Upper lobe of right lung (tissue), 1 donor: Measurements from ENCODE around the gene TEKT5. TPM values are rescaled to one million over a fixed set of nuclear protein-coding genes. Genes with fewer than 3 reads are reported as not detected.
A peak's percentile ranks its signal among the peaks of the same experiment; 100 is the strongest.

Experiments used
- ATAC-seq: fragments of 200-7000 bp; cut with Tn5 transposase; one replicate; pipeline ENCODE4 v1.9.1; 2020; ENCODE audit warnings: mild to moderate bottlenecking, moderate library complexity
- DNase-seq: peaks from one replicate; pipeline ENCODE4 v3.0.0-alpha.2; 2020
- H3K27ac ChIP-seq: fragments of 200-600 bp; one replicate; pipeline ENCODE4 v1.8.0; 2022
- H3K27me3 ChIP-seq: fragments of 200-600 bp; one replicate; pipeline ENCODE4 v1.8.0; 2022; ENCODE audit warnings: mild to moderate bottlenecking
- H3K36me3 ChIP-seq: fragments of 200-600 bp; one replicate; pipeline ENCODE4 v1.8.0; 2022
- H3K4me1 ChIP-seq: fragments of 200-600 bp; one replicate; pipeline ENCODE4 v1.8.0; 2022
- H3K4me3 ChIP-seq: fragments of 200-600 bp; one replicate; pipeline ENCODE4 v1.8.0; 2022; ENCODE audit warnings: mild to moderate bottlenecking
- H3K9me3 ChIP-seq: fragments of 200-600 bp; one replicate; pipeline ENCODE4 v1.8.0; 2022
- intact Hi-C: fragments of 100-400 bp; cut with DNase I; formaldehyde crosslinking; loops from one replicate; pipeline ENCODE4 v1.11.0; 2022
- total RNA-seq: library from RNA; stranded (reverse); fragmentation: NEBNext Ultra II Directional; extraction: Animal tissue kit (Norgen Biotek cat#: 25700); gene quantifications from one replicate; pipeline ENCODE4 v1.2.1, GENCODE V29; 2021
- TF ChIP-seq, protein P1 (sequence below): fragments of 200-600 bp; IDR thresholded peaks from one replicate; pipeline ENCODE4 v1.8.0; 2022; ENCODE audit warnings: antibody characterized with exemption
- donor health status: DM: no; HTN: yes; CAD: no; lungs with severe emphysema.

TEKT5 gene
- total RNA-seq, 1 donor from 2014 or later = not detected

GRCh38 chr16:10668322-10669045 is 26.2 kb downstream of the TEKT5 start:
- H3K4me3 ChIP-seq = no peak overlapping the region
- TF ChIP-seq, protein P1, sequence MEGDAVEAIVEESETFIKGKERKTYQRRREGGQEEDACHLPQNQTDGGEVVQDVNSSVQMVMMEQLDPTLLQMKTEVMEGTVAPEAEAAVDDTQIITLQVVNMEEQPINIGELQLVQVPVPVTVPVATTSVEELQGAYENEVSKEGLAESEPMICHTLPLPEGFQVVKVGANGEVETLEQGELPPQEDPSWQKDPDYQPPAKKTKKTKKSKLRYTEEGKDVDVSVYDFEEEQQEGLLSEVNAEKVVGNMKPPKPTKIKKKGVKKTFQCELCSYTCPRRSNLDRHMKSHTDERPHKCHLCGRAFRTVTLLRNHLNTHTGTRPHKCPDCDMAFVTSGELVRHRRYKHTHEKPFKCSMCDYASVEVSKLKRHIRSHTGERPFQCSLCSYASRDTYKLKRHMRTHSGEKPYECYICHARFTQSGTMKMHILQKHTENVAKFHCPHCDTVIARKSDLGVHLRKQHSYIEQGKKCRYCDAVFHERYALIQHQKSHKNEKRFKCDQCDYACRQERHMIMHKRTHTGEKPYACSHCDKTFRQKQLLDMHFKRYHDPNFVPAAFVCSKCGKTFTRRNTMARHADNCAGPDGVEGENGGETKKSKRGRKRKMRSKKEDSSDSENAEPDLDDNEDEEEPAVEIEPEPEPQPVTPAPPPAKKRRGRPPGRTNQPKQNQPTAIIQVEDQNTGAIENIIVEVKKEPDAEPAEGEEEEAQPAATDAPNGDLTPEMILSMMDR = peak; percentile 58
- no peaks in the 10 kb centered on the region for H3K36me3 ChIP-seq
- H3K27me3 ChIP-seq = no peaks in the 10 kb centered on the region
- no peak overlapping the region for H3K27ac ChIP-seq
- no peaks in the 10 kb centered on the region for H3K4me1 ChIP-seq
- intact Hi-C loops = no loop called here
- DNase-seq (no peak), ATAC-seq (peak; percentile 88)
- no peaks in the 10 kb centered on the region for H3K9me3 ChIP-seq

DNA sequence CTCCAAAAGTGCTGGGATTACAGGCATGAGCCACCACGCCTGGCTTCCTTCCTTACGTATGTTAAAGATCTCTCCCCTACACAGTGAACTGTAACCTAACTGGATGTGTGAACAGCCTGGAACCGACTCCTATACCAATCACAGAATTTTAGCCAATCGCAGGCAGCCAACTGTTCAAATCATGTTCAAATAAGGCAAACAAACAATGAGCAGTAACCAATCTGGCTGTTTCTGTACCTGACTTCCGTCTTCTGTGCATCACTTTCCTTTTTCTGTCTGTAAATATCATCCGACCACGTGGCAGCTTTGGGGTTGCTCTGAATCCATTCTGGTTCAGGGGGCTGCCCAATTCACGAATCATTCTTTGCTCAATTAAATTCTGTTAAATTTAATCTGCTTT is 27.5 kb downstream of the TEKT5 start:
- Histone ChIP-seq H3K9me3 (no peaks in the 10 kb centered on the region), H3K36me3 (no peaks in the 10 kb centered on the region), H3K4me3 (no peak overlapping the region), H3K27ac (no peak overlapping the region), H3K4me1 (no peaks in the 10 kb centered on the region), H3K27me3 (no peaks in the 10 kb centered on the region)
- DNase-seq (no peak), ATAC-seq (no peak)
- intact Hi-C loops = no loop called here
- TF ChIP-seq, protein P1 = no peak

DNA sequence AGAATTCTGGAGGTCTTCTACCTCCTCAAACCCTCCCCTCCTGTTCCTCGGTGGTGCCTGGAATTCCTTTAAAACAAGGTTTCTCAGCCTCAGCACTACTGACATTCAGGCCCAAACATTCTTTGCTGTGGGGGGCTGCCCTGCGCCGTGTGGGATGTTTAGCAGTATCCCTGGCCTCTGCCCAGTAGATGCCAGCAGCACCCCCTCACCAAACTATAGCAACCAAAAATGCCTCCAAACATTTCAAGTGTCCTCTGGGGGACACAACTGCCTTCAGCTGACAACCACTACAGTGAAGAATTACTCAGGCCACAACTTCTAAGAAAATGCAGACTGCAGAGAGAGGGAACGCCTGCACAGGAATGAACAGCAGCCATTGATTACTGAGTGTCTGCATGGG is 28.4 kb downstream of the TEKT5 start:
- no peak for DNase-seq
- Histone ChIP-seq H3K27ac (no peak overlapping the region), H3K27me3 (no peaks in the 10 kb centered on the region), H3K4me3 (no peak overlapping the region), H3K9me3 (no peaks in the 10 kb centered on the region), H3K4me1 (no peaks in the 10 kb centered on the region), H3K36me3 (no peaks in the 10 kb centered on the region)
- TF ChIP-seq, protein P1 = no peak
- no peak for ATAC-seq
- intact Hi-C loops = no loop called here

DNA sequence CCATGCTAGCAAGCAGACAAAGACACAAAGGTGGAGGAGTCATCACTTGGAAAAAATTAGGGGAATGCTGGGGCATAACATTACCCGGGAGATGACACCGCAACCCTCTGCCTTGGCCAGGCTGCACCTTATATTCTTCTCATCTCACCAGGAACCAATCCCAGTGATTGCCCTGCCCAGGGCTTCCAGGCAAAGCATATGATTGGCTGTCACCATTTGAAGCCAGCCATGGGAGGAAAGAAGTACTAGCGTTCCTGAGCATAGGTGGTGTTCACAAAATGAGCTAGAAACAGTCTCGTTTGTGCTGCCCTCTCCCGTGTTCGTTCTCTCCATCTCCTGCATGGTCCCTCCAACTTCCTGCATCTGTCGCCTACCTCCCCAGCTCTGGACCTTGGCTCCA is 29.6 kb downstream of the TEKT5 start:
- Histone ChIP-seq H3K27me3 (no peaks in the 10 kb centered on the region), H3K36me3 (no peaks in the 10 kb centered on the region), H3K4me3 (no peak overlapping the region), H3K27ac (no peak overlapping the region), H3K9me3 (no peaks in the 10 kb centered on the region), H3K4me1 (no peaks in the 10 kb centered on the region)
- no peak for ATAC-seq
- TF ChIP-seq, protein P1 = no peak
- intact Hi-C loops = no loop called here
- DNase-seq = no peak

DNA sequence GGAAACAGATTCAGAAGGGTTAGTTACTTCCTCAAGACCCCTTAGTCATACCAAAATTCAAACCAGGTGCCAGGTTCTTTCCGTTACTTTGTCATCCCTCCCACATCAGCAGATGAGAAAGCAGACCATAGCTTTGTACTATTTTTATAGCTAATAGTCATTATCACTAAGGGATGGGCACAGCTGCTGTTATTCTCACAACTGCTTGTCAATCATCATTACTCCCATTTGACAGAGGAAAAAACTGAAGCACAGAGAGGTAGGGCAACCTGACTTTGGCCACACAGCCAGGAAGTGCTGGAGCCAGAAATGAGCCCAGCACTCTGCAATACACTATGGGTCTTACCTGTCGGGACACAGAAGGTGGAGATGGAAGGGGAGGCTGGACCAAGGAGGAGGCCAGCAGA is 30.0 kb downstream of the TEKT5 start:
- TF ChIP-seq, protein P1 = no peak
- Histone ChIP-seq H3K9me3 (no peaks in the 10 kb centered on the region), H3K4me3 (no peak overlapping the region), H3K27me3 (no peaks in the 10 kb centered on the region), H3K27ac (no peak overlapping the region), H3K36me3 (no peaks in the 10 kb centered on the region), H3K4me1 (no peaks in the 10 kb centered on the region)
- intact Hi-C loops = no loop called here
- no peak for DNase-seq
- no peak for ATAC-seq

DNA sequence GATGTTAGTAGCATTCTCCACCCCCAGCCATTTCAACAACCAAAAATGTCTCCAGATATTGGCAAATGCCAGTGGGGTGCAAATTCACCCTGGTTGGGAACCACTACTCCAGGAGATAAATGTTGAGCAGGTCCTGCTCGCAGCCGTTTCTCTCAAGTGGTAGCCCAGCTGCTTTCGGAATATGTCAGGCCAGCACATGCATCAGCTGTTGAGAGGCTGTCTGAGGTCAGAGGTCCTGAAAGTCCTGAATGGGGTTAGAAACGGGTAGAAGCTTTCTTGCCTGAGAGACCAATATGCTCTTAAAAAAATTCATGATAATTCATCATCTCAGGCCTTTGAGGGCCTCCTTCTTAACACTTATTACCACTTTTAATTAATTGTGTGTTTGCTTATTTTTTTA is 31.0 kb downstream of the TEKT5 start:
- H3K27ac ChIP-seq = peak overlapping the region; percentile 1
- H3K27me3 ChIP-seq = no peaks in the 10 kb centered on the region
- H3K9me3 ChIP-seq = no peaks in the 10 kb centered on the region
- no peaks in the 10 kb centered on the region for H3K4me1 ChIP-seq
- no peak overlapping the region for H3K4me3 ChIP-seq
- TF ChIP-seq, protein P1 = no peak
- DNase-seq = peak; percentile 27
- intact Hi-C loops = no loop called here
- ATAC-seq = no peak
- no peaks in the 10 kb centered on the region for H3K36me3 ChIP-seq
